Stimulated activated CD8-positive, alpha-beta memory T cell treated with anti-CD3 and anti-CD28 coated beads, Interleukin-7, amount 100 ng/mL, for 24 hours (primary cell): ENCODE measurements around the gene SNX1.
A peak's percentile ranks its signal among the peaks of the same experiment; 100 is the strongest.
"Not testable (repeated sequence)": the region's sequence is repeated elsewhere in the genome, so short reads cannot be mapped to it uniquely, and the experiment has no call there.

Experiments
- DNase-seq: peaks from one replicate; pipeline ENCODE4 v3.0.0-alpha.2; 2020; ENCODE audit warnings: low read depth

The SNX1 gene

GRCh38 chr15:64072812-64073211 is 23.0 kb upstream of the SNX1 start:
- DNase-seq = no peak

- not testable (repeated sequence) for DNase-seq
Observed at GRCh38 chr15:64073496-64073895, 22.3 kb upstream of the SNX1 start.

GRCh38 chr15:64082757-64083156 is 13.0 kb upstream of the SNX1 start:
- no peak for DNase-seq

- DNase-seq = no peak
Observed at GRCh38 chr15:64089543-64090280, 6.1 kb upstream of the SNX1 start.

- DNase-seq = no peak
Observed at GRCh38 chr15:64090527-64090926, 5.3 kb upstream of the SNX1 start.

GRCh38 chr15:64092075-64092820 is 3.5 kb upstream of the SNX1 start:
- no peak for DNase-seq

GRCh38 chr15:64092864-64093626 is 2.7 kb upstream of the SNX1 start:
- DNase-seq = no peak

GRCh38 chr15:64093627-64094417 is 2.0 kb upstream of the SNX1 start, which contains the start of gene CIAO2A:
TSS of gene CIAO2A (minus strand) at chr15:64093838. CDS start at chr15:64093768, 70 bp downstream.
- DNase-seq = peak; percentile 82

- no peak for DNase-seq
Observed at GRCh38 chr15:64095431-64095794, 369 bp upstream of the SNX1 start.

- DNase-seq = no peak
Observed at GRCh38 chr15:64096668-64097384, 1.0 kb downstream of the SNX1 start.

- no peak for DNase-seq
Observed at GRCh38 chr15:64099379-64099778, 3.6 kb downstream of the SNX1 start.

GRCh38 chr15:64100958-64101357 is 5.2 kb downstream of the SNX1 start:
- no peak for DNase-seq

GRCh38 chr15:64102497-64102896 is 6.7 kb downstream of the SNX1 start:
- no peak for DNase-seq

- DNase-seq = no peak
Observed at GRCh38 chr15:64105113-64105704, 9.4 kb downstream of the SNX1 start.

- no peak for DNase-seq
Observed at GRCh38 chr15:64107337-64107736, 11.6 kb downstream of the SNX1 start.

GRCh38 chr15:64110108-64110701 is 14.4 kb downstream of the SNX1 start:
- DNase-seq = not testable (repeated sequence)

GRCh38 chr15:64110950-64111678 is 15.3 kb downstream of the SNX1 start:
- no peak for DNase-seq

GRCh38 chr15:64111679-64112050 is 15.9 kb downstream of the SNX1 start:
- no peak for DNase-seq

GRCh38 chr15:64112073-64112772 is 16.4 kb downstream of the SNX1 start:
- no peak for DNase-seq
